Vagina (tissue), 2 donors: Measurements from ENCODE around the gene SP5. TPM values are rescaled to one million over a fixed set of nuclear protein-coding genes. Genes with fewer than 3 reads are reported as not detected.

Source experiments
- DNase-seq, 2 donors: peaks; one replicate each; pipeline ENCODE4 v3.0.0-alpha.2; 2017; ENCODE audit errors: extremely low spot score in 2 of 2
- H3K27ac ChIP-seq: fragments of 200-600 bp; sonication (generic); one replicate; pipeline ENCODE4 v1.5.1; 2019
- H3K27me3 ChIP-seq: fragments of 200-600 bp; sonication (generic); one replicate; pipeline ENCODE4 v1.5.1; 2019
- H3K36me3 ChIP-seq, 2 donors: fragments of 200-600 bp; sonication (generic); one replicate each; pipeline ENCODE4 v1.5.1; 2017 to 2019
- H3K4me1 ChIP-seq: fragments of 200-600 bp; sonication (generic); one replicate; pipeline ENCODE4 v1.5.1; 2019
- H3K4me3 ChIP-seq, 2 donors: fragments of 200-600 bp; sonication (generic); 1 replicate in 1 of 2; 2 replicates in 1 of 2; pipeline ENCODE4 v1.5.1; 2016 to 2019
- H3K9me3 ChIP-seq: fragments of 200-600 bp; sonication (generic); one replicate; pipeline ENCODE4 v1.5.1; 2019
- CTCF ChIP-seq, 3 experiments: fragments of 450-650 bp in 2 of 3; fragments of 200-600 bp in 1 of 3; sonication (generic) in 1 of 3; IDR thresholded peaks; one replicate each; pipeline ENCODE4 v1.5.1; 2017 to 2019; ENCODE audit warnings: antibody characterized with exemption in 3 of 3, mild to moderate bottlenecking in 2 of 3, moderate library complexity in 2 of 3
- POLR2A ChIP-seq, 2 donors: fragments of 450-650 bp; IDR thresholded peaks; one replicate each; pipeline ENCODE4 v1.6.1; 2017; ENCODE audit warnings: antibody characterized with exemption in 2 of 2, mild to moderate bottlenecking in 2 of 2, moderate library complexity in 2 of 2
- POLR2AphosphoS5 ChIP-seq, 2 donors: sonication (generic); formaldehyde crosslinking; IDR thresholded peaks; one replicate each; pipeline ENCODE4 v1.9.0; 2017; ENCODE audit warnings: antibody characterized with exemption in 2 of 2, mild to moderate bottlenecking in 2 of 2, low read depth in 1 of 2; ENCODE audit not compliant: insufficient read depth in 1 of 2
- intact Hi-C: fragments of 100-400 bp; cut with DNase I; formaldehyde crosslinking; loops from one replicate; pipeline ENCODE4 v1.15.1; 2023
- total RNA-seq: library from RNA; depleted of rRNA; stranded (reverse); fragments of >200 nt; gene quantifications from one replicate; pipeline ENCODE4 v1.2.3, GENCODE V29; 2016

The SP5 gene
- total RNA-seq, 1 donor from 2014 or later = 1.7 TPM

- Histone ChIP-seq H3K9me3 (no peaks in the 10 kb centered on the region), H3K27ac (no peak overlapping the region), H3K4me1 (peaks cover 28% of the 10 kb centered on the region), H3K36me3 (no peaks in the 10 kb centered on the region), H3K4me3 (peak overlapping the region in 1 of 2 donors; percentile 45), H3K27me3 (peaks cover 12% of the 10 kb centered on the region)
- intact Hi-C loops = loop anchor here (10.0 kb wide), 1 partner anchor 97 kb away; the partner anchor contains the start of gene GAD1
- TF ChIP-seq CTCF (IDR thresholded peaks at IDR 0.05) (no peak), POLR2A (IDR thresholded peaks at IDR 0.05) (no peak), POLR2AphosphoS5 (IDR thresholded peaks at IDR 0.05; ENCODE audit: insufficient read depth in 1 of 2, low read depth in 1 of 2) (no peak)
- no peak for DNase-seq
Measured at GRCh38 chr2:170717991-170718589, 3.0 kb downstream of the SP5 start.

- no peaks in the 10 kb centered on the region for H3K36me3 ChIP-seq
- no peak overlapping the region for H3K27ac ChIP-seq
- H3K4me1 ChIP-seq = peaks cover 19% of the 10 kb centered on the region
- H3K27me3 ChIP-seq = peaks cover 12% of the 10 kb centered on the region
- intact Hi-C loops = loop anchor here (10.0 kb wide), 1 partner anchor 95 kb away; the partner anchor contains the start of gene GAD1
- H3K9me3 ChIP-seq = no peaks in the 10 kb centered on the region
- no peak overlapping the region for H3K4me3 ChIP-seq
- no peak for DNase-seq
- TF ChIP-seq CTCF (IDR thresholded peaks at IDR 0.05) (no peak), POLR2A (IDR thresholded peaks at IDR 0.05) (no peak), POLR2AphosphoS5 (IDR thresholded peaks at IDR 0.05; ENCODE audit: insufficient read depth in 1 of 2, low read depth in 1 of 2) (no peak)
Measured at GRCh38 chr2:170719810-170720209, 4.7 kb downstream of the SP5 start.

- no peaks in the 10 kb centered on the region for H3K9me3 ChIP-seq
- intact Hi-C loops = no loop called here
- H3K27me3 ChIP-seq = peaks cover 6% of the 10 kb centered on the region
- no peak for DNase-seq
- no peaks in the 10 kb centered on the region for H3K36me3 ChIP-seq
- no peak overlapping the region for H3K4me3 ChIP-seq
- H3K27ac ChIP-seq = no peak overlapping the region
- H3K4me1 ChIP-seq = peaks cover 8% of the 10 kb centered on the region
- TF ChIP-seq POLR2AphosphoS5 (IDR thresholded peaks at IDR 0.05; ENCODE audit: insufficient read depth in 1 of 2, low read depth in 1 of 2) (no peak), POLR2A (IDR thresholded peaks at IDR 0.05) (no peak), CTCF (IDR thresholded peaks at IDR 0.05) (no peak)
Measured at GRCh38 chr2:170721678-170722077, 6.5 kb downstream of the SP5 start.

GRCh38 chr2:170722301-170722700 lies 7.2 kb downstream of the SP5 start:
- no peak for DNase-seq
- Histone ChIP-seq H3K27me3 (peaks cover 2% of the 10 kb centered on the region), H3K4me3 (no peak overlapping the region), H3K9me3 (no peaks in the 10 kb centered on the region), H3K27ac (no peak overlapping the region), H3K4me1 (peaks cover 3% of the 10 kb centered on the region), H3K36me3 (no peaks in the 10 kb centered on the region)
- TF ChIP-seq POLR2A (IDR thresholded peaks at IDR 0.05) = no peak
- no peak for TF ChIP-seq POLR2AphosphoS5 (IDR thresholded peaks at IDR 0.05; ENCODE audit: insufficient read depth in 1 of 2, low read depth in 1 of 2)
- no peak for TF ChIP-seq CTCF (IDR thresholded peaks at IDR 0.05)
- intact Hi-C loops = no loop called here

GRCh38 chr2:170723446-170723958 lies 8.4 kb downstream of the SP5 start:
- no peaks in the 10 kb centered on the region for H3K36me3 ChIP-seq
- no peaks in the 10 kb centered on the region for H3K4me1 ChIP-seq
- H3K27me3 ChIP-seq = no peaks in the 10 kb centered on the region
- no peak overlapping the region for H3K4me3 ChIP-seq
- intact Hi-C loops = no loop called here
- H3K9me3 ChIP-seq = no peaks in the 10 kb centered on the region
- no peak for DNase-seq
- H3K27ac ChIP-seq = no peak overlapping the region
- TF ChIP-seq CTCF (IDR thresholded peaks at IDR 0.05) (no peak), POLR2AphosphoS5 (IDR thresholded peaks at IDR 0.05; ENCODE audit: insufficient read depth in 1 of 2, low read depth in 1 of 2) (no peak), POLR2A (IDR thresholded peaks at IDR 0.05) (no peak)
